A204.1 (cell line): ENCODE measurements around the gene PLCG2.
"Not testable (repeated sequence)": the region's sequence is repeated elsewhere in the genome, so short reads cannot be mapped to it uniquely, and the experiment has no call there.

Experiments used
- FAIRE-seq: peaks from 2 replicates; lab custom pipeline; 2012; peaks lifted over from hg19 to GRCh38; lab: Jason Lieb, UNC

The PLCG2 gene

DNA sequence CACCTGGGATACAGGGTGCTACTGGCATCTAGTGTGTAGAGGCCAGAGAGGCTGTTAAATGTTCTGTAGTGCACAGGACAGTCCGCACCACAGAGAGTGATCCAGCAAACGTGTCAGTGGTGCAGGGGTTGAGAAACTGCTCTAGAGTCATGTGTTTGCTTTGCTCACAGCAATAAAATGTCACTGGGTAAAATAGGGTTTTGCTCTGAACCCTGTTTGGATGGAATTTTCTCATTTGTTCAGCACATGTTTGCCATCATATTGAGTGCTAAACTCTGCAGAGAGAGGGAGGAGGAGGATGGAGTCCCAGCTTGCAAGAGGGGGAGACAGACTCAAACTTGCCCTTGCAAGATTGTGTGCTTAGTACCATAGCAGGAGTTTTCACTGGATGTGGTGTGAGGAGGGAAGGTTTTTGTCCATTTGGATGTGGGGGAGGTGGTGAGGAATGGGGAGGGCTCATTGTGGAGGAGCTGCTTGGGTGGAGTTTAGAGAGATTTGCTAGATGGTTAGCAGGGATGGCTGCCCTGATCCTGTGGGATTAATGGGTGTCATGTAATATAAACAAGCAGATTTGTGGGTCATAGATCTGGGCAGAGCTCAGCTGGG is 11.8 kb downstream of the PLCG2 start:
- no peak for FAIRE-seq

DNA sequence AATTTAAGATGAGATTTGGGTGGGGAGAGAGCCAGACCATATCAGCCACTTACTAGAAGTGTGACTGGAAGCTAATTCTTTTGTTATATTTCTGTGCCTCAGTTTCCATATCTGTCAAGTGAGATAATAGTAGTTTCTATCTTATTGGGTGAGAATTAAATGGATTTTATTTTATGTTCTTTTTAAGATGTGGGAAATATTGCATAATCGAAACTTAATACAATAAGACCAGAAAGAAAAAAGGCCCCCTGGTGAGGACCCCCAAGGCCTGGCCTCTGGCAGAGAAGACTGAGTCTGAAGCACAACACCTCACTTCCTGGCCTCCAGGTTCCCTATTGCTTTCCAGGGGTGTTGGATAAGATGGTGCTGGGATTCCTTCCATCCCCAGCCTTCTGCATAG is 13.7 kb downstream of the PLCG2 start:
- FAIRE-seq = no peak

DNA sequence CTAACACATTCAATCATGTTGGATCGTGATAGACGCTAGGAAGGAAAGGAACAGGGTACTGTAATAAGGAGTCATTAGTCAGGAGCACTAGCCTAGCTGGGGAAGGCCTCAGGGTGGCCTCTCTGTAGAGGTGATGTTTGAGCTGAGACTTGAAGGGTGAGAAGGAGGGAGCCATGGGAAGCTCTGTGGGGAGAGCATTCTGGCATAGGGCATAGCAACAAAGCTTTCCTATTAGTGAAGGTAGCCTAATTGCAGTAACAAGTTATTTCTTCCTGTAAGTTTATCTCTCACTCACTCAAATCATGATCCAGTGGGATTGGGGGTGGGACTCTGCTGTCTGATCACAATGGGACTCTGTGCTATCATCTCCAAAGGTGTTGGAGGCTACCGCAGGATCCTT is 16.1 kb downstream of the PLCG2 start:
- FAIRE-seq = no peak

DNA sequence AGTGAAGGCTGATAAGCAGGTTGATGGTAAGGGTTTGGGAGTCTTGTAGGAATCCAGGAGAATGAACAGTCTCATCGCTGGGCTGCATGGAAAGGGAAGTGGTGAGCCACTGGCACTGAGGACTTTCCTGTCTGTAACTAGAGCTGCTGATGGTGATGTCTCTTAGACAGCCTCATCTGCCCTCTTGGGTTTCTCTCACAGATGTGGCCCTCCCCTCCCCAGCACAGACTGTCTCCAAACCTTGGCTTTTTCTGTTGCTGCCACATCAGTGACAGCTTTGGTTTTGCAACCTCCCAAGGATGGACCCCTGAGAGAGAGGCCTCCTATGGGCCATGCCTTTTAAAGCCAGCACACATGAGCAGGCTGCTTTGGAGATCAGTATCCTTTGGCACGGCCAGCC is 16.9 kb downstream of the PLCG2 start:
- FAIRE-seq = no peak

GRCh38 chr16:81796583-81797346 is 17.7 kb downstream of the PLCG2 start:
- FAIRE-seq = no peak

DNA sequence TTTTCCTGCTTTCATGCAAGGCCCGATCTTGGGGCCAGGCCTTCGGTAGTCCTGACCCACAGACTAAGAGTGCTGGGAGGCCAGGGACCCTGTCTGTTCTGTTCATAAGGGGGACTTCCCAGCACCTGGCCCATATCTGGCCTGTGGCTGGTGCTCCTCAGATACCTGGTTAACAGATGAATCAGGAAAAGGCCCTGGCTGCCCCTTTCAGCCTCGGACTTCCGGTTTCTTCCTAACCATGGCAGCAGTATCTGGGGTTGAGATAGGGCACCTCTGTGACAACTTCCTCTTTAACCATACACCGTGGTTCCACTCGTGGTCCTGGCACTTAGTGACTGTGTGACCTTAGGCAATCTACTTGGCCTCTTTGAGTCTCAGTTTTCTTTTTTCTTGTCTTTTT is 18.4 kb downstream of the PLCG2 start:
- no peak for FAIRE-seq

DNA sequence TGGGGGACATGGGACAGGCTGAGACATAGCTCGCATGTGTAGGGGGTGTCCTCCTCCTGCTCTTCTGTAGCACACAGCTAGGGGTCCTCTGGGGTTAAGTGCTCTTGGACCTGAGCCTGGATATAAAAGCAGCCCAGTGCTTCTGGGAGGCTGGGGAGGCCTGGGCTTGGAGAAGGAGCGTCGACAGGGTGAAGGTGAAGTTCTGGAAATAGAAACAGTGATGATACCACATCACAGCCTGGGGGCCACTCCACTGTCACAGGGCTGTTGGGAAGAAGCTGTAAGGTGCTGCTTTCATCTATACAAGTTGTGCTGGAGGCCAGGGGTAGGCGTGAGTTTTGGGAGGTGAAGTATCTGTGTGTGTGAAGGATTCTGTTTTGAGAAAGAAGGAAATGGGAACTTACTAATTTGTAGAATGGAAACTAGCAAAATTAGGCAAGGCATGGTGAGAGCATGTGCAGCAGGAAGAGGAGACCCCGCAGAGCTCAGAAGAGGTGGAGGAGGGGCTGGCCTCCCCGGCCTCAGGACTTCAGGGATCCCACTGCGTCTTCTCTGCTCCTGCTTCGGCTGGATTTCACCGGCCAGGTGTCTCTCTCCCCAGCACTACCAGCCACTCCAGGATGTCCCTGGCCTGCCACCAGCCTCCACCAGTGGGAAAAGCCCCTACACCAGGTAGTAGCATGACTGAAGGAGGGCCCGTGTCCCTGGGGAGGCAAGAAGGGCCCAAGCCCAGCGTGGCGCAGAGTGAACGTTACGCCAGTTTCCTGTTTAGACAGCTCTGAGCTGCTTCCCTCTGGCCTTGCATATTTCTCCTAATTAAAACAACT is 19.4 kb downstream of the PLCG2 start:
- FAIRE-seq = no peak

DNA sequence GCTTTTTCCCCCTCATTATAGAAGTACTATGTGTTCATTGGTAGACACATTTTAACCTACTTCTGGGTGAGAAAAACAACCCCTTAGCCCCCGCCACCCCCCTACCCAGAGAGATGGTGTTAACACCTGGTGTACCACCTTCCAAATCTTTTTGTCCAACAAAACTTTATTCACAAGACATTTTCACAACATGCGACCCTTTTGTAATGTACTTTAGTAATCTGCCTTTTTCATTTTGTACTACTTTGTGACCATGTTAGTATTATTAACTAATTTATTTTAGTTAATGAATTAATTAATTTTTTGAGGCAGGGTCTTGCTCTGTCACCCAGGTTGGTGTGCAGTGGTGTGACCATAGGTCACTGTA is 20.0 kb downstream of the PLCG2 start:
- FAIRE-seq = no peak

DNA sequence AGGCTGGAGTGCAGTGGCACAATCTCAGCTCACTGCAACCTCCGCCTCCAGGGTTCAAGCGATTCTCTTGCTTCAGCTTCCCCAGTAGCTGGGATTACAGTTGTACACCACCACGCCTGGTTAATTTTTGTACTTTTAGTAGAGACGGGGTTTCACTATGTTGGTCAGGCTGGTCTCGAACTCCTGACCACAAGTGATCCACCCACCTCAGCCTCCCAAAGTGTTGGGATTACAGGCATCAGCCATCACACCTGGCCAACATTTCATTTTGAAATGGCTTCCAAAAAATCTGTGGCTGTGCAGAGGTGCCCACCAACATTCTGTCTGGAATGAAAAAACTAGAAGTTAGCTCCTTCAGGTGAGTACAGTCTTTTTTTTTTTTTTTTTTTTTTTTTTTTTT is 22.6 kb downstream of the PLCG2 start:
- FAIRE-seq = not testable (repeated sequence)

GRCh38 chr16:81803332-81803731 is 24.2 kb downstream of the PLCG2 start:
- FAIRE-seq = no peak

DNA sequence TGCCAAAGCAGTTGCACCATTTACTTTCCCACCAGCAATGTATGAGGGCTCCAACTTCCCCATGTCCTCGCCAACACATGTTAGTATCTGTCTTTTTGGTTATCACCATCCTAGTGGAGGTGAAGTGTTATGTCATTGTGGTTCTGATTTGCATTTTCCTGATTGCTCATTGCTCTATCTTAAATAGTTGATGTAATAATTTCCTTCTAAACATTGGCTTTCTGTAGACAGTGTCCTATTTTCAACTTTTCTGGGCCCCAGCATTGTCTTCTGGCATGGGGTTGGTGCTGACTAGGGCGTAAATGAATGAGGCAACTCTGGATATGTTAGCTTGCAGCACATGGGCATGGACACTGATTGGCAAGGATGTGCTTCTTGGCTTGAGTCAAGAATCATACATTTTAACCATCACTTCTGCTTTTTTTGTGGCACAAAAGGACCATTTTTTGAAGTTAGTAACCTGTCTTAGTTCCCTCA is 25.1 kb downstream of the PLCG2 start:
- FAIRE-seq = no peak

DNA sequence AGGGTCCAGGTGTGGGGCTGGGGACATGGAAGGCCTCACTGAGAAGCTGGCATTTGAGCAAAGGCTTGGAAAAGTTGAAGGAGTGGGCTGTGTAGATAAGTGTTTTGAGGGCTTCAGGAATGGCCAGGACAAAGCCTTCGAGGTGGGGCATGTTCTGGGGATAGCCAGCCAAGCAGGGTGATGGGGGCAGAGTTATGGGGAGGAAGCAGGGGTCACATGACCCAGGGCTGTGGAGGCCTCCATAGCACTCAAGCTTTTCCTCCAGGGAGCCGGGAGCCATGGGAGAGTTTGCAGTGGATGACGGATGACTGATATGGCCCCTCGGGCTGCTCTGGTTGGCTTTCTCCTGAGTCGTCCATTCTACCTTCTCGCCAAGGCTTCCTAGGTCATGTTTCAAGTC is 27.6 kb downstream of the PLCG2 start:
- no peak for FAIRE-seq

- FAIRE-seq = no peak
Measured at GRCh38 chr16:81807767-81808358, 28.8 kb downstream of the PLCG2 start.

GRCh38 chr16:81808933-81809480 is 29.9 kb downstream of the PLCG2 start:
- FAIRE-seq = no peak

- no peak for FAIRE-seq
Measured at GRCh38 chr16:81809567-81809966, 30.5 kb downstream of the PLCG2 start.

GRCh38 chr16:81810361-81810760 is 31.3 kb downstream of the PLCG2 start:
- no peak for FAIRE-seq

GRCh38 chr16:81810894-81811538 is 31.9 kb downstream of the PLCG2 start:
- no peak for FAIRE-seq

DNA sequence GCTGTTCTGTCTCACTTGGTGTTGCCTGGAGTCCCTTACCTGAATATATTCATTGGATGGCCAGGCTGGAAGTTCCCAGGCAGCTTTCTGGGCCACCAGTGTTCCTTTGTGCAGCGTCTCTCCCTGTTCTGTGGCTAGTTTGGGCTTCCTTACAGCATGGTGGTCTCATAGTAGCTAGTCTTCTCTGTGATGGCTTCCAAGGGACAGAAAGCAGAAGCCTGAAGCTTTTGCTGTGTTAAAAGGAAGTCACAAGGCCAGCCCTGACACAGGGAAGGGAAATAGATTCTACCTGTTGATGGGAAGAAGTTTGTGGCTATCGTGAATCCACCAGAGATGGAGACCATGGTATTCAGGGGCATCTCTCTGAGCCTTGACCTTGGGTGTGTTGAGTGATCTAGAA is 34.6 kb downstream of the PLCG2 start:
- FAIRE-seq = no peak

- no peak for FAIRE-seq
Measured at GRCh38 chr16:81814751-81815428, 35.8 kb downstream of the PLCG2 start.

DNA sequence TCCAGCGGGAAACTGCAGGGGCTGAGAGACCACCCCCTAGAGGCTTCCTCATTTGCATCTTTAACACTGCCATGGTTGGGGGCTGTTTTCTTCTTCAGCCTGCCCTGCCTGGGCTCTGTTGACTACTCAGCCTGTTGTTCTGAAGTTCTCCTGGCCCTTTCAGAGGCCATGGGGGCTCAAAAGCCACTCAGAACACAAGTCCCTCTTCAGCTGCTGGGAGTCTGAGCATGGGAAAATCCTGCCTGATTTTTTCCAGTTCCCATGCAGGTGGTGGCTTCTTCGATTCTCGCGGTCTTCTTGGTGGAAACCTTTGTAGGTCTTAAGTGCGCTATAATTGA is 36.3 kb downstream of the PLCG2 start:
- FAIRE-seq = no peak

DNA sequence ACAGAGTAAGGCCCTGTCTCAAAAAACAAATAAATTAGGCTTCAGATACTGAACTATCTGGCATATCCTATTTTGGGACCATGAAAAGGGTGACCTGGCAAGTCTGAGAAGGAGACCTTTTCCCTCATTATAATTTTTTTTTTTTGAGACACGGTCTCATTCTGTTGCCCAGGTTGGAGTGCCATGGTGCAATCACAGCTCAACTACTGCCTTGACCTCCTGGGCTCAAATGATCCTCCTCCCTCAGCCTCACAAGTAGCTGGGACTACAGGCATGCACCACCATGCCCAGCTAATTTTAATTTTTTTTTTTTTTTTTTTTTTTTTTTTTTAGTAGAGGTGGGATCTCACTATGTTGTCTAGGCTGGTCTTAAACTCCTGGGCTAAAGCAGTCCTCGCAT is 37.3 kb downstream of the PLCG2 start:
- FAIRE-seq = no peak

DNA sequence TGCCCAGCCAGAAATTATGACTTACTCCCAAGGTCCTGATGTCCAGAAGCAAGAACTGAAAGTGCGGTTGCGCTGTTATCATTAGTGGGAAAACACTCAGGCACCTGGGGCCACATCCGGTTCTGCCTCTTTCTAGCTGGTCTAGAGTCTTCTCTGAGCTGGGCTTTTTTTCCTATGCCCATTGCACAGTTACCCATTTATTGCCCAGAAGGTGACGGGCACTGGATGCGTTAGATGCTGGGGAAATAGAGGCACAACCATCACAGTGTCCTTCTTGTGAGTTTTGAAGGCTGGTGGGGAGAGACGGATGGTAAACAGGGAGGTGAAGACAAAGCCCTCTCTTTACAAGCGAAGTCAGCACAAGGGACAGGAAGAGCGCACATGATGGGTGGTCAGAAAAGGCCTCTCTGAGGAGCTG is 37.7 kb downstream of the PLCG2 start:
- no peak for FAIRE-seq
